IMR-90 (cell line): ENCODE measurements around the gene WDR37. TPM values are rescaled to one million over a fixed set of nuclear protein-coding genes. Genes with fewer than 3 reads are reported as not detected.

Experiments
- ATAC-seq: fragments of 200-7000 bp; cut with Tn5 transposase; 2 replicates; pipeline ENCODE4 v1.9.1; 2020; ENCODE audit warnings: low read depth, mild to moderate bottlenecking, moderate library complexity
- BruUV-seq: library from RNA; stranded (reverse); fragments of 400-500 nt; replicated peaks from 2 replicates; lab custom pipeline; 2021; lab: Mats Ljungman, UMichigan
- CTCF ChIA-PET: fragments of 300-600 bp; formaldehyde crosslinking; extraction: SDS; loops from one replicate; lab custom pipeline; 2021; ENCODE audit warnings: antibody characterized with exemption; lab: Yijun Ruan, JAX
- POLR2A ChIA-PET: fragments of 300-600 bp; sonication (Branson Sonifier 250); formaldehyde crosslinking; loops from one replicate; lab custom pipeline; 2022; ENCODE audit warnings: antibody characterized with exemption; ENCODE audit not compliant: unreplicated experiment; lab: Charles Lee
- DNase-seq: peaks from one replicate; pipeline ENCODE4 v3.0.0; 2013
- H2AFZ ChIP-seq: replicated peaks from 2 replicates; pipeline ENCODE3; 2013; ENCODE audit warnings: low read length, mild to moderate bottlenecking; ENCODE audit not compliant: poor library complexity
- H2AK5ac ChIP-seq: 2 replicates; pipeline ENCODE4 v1.6.1; 2013; ENCODE audit warnings: low read depth, low read length, inconsistent platforms
- H2AK9ac ChIP-seq: replicated peaks from 2 replicates; pipeline ENCODE3; 2013; ENCODE audit warnings: mild to moderate bottlenecking, low read depth, low read length, moderate library complexity; ENCODE audit not compliant: poor library complexity
- H2BK120ac ChIP-seq: 2 replicates; pipeline ENCODE4 v1.6.1; 2013; ENCODE audit warnings: low read depth, low read length, inconsistent platforms
- H2BK15ac ChIP-seq: 3 replicates; pipeline ENCODE4 v1.6.1; 2013; ENCODE audit warnings: low read depth, low read length, inconsistent platforms
- H2BK20ac ChIP-seq: 2 replicates; pipeline ENCODE4 v1.6.1; 2013; ENCODE audit warnings: low read depth, mild to moderate bottlenecking, inconsistent platforms, low read length, moderate library complexity
- H2BK5ac ChIP-seq: 2 replicates; pipeline ENCODE4 v1.6.1; 2013; ENCODE audit warnings: mild to moderate bottlenecking, low read depth, low read length, inconsistent platforms; ENCODE audit not compliant: poor library complexity, severe bottlenecking
- H3K14ac ChIP-seq: replicated peaks from 2 replicates; pipeline ENCODE4 v1.6.1; 2013; ENCODE audit warnings: low read depth, low read length, inconsistent platforms
- H3K18ac ChIP-seq: 2 replicates; pipeline ENCODE4 v1.6.1; 2013; ENCODE audit warnings: low read depth, low read length, control low read depth
- H3K23ac ChIP-seq: 2 replicates; pipeline ENCODE4 v1.6.1; 2013; ENCODE audit warnings: low read depth, low read length, inconsistent platforms
- H3K27ac ChIP-seq: 2 replicates; pipeline ENCODE4 v1.5.1; 2013; ENCODE audit warnings: mild to moderate bottlenecking, control low read depth, low read length; ENCODE audit not compliant: insufficient read depth
- H3K27me3 ChIP-seq: 2 replicates; pipeline ENCODE4 v1.6.1; 2013; ENCODE audit warnings: low read length; ENCODE audit not compliant: control insufficient read depth, insufficient read depth
- H3K36me3 ChIP-seq: 2 replicates; pipeline ENCODE4 v1.6.1; 2013; ENCODE audit warnings: low read length, mixed read lengths; ENCODE audit not compliant: control insufficient read depth, insufficient read depth
- H3K4ac ChIP-seq: 2 replicates; pipeline ENCODE4 v1.6.1; 2013; ENCODE audit warnings: low read depth, low read length, inconsistent platforms
- H3K4me1 ChIP-seq: 2 replicates; pipeline ENCODE4 v1.6.1; 2013; ENCODE audit warnings: low read length, mixed read lengths; ENCODE audit not compliant: control insufficient read depth, insufficient read depth
- H3K4me2 ChIP-seq: 2 replicates; pipeline ENCODE4 v1.6.1; 2013; ENCODE audit warnings: low read depth, mild to moderate bottlenecking, control low read depth, low read length, moderate library complexity
- H3K4me3 ChIP-seq: 2 replicates; pipeline ENCODE4 v1.5.1; 2013; ENCODE audit warnings: low read depth, mild to moderate bottlenecking, control low read depth, low read length, moderate library complexity; ENCODE audit not compliant: insufficient read depth
- H3K56ac ChIP-seq: 2 replicates; pipeline ENCODE4 v1.6.1; 2013; ENCODE audit warnings: low read length, inconsistent platforms; ENCODE audit not compliant: insufficient read depth; ENCODE audit errors: extremely low read depth
- H3K79me1 ChIP-seq, 2 experiments: 2 replicates each; pipeline ENCODE4 v1.6.1; 2013; ENCODE audit warnings: low read length in 2 of 2, inconsistent platforms in 1 of 2, low read depth in 1 of 2
- H3K9ac ChIP-seq: 2 replicates; pipeline ENCODE4 v1.6.1; 2013; ENCODE audit warnings: low read depth, low read length, control low read depth
- H3K9me1 ChIP-seq: 2 replicates; pipeline ENCODE4 v1.6.1; 2013; ENCODE audit warnings: low read length, inconsistent platforms; ENCODE audit not compliant: insufficient read depth
- H3K9me3 ChIP-seq: 2 replicates; pipeline ENCODE4 v1.6.1; 2013; ENCODE audit warnings: low read length; ENCODE audit not compliant: control insufficient read depth, insufficient read depth
- H4K20me1 ChIP-seq: 2 replicates; pipeline ENCODE4 v1.6.1; 2013; ENCODE audit warnings: low read length, inconsistent platforms; ENCODE audit not compliant: insufficient read depth
- H4K5ac ChIP-seq: 2 replicates; pipeline ENCODE4 v1.6.1; 2013; ENCODE audit warnings: mild to moderate bottlenecking, low read depth, low read length, control low read depth
- H4K8ac ChIP-seq, 2 experiments: 2 replicates each; pipeline ENCODE4 v1.6.1; 2013; ENCODE audit warnings: low read depth in 2 of 2, low read length in 2 of 2, control low read depth in 1 of 2, inconsistent platforms in 1 of 2
- H4K91ac ChIP-seq: 2 replicates; pipeline ENCODE4 v1.6.1; 2013; ENCODE audit warnings: low read depth, low read length, inconsistent platforms; ENCODE audit not compliant: insufficient read depth
- BHLHE40 ChIP-seq: fragments of 150-350 bp; IDR thresholded peaks from 2 replicates; pipeline ENCODE4 v1.6.1; 2016; ENCODE audit warnings: mild to moderate bottlenecking, low read depth, low read length
- CEBPB ChIP-seq: IDR thresholded peaks from 2 replicates; pipeline ENCODE4 v1.6.1; 2012; ENCODE audit warnings: low read depth, low read length, improper control_type of control experiment
- CHD1 ChIP-seq: IDR thresholded peaks from 2 replicates; pipeline ENCODE4 v1.6.1; 2012; ENCODE audit warnings: low read depth, low read length, improper control_type of control experiment
- CTCF ChIP-seq: conservative IDR thresholded peaks from 2 replicates; pipeline ENCODE4 v1.5.1; 2012; ENCODE audit warnings: mild to moderate bottlenecking, low read depth, low read length, improper control_type of control experiment
- ELK1 ChIP-seq: fragments of 150-350 bp; IDR thresholded peaks from 2 replicates; pipeline ENCODE4 v1.6.1; 2016; ENCODE audit warnings: low read depth, mild to moderate bottlenecking, low read length, moderate library complexity, borderline replicate concordance
- FOS ChIP-seq: fragments of 150-350 bp; IDR thresholded peaks from 2 replicates; pipeline ENCODE4 v1.6.1; 2016; ENCODE audit warnings: low read depth, low read length
- MAFK ChIP-seq: IDR thresholded peaks from 2 replicates; pipeline ENCODE4 v1.6.1; 2012; ENCODE audit warnings: low read depth, low read length, improper control_type of control experiment
- NFE2L2 ChIP-seq: fragments of 150-350 bp; IDR thresholded peaks from 2 replicates; pipeline ENCODE4 v1.6.1; 2016; ENCODE audit warnings: low read depth, mild to moderate bottlenecking, low read length
- POLR2A ChIP-seq: IDR thresholded peaks from 2 replicates; pipeline ENCODE4 v1.6.1; 2012; ENCODE audit warnings: mild to moderate bottlenecking, low read depth, low read length
- RAD21 ChIP-seq: IDR thresholded peaks from 2 replicates; pipeline ENCODE4 v1.6.1; 2012; ENCODE audit warnings: low read length, improper control_type of control experiment
- RFX5 ChIP-seq: IDR thresholded peaks from 2 replicates; pipeline ENCODE4 v1.8.0; 2012; ENCODE audit warnings: low read depth, mild to moderate bottlenecking, low read length, moderate library complexity
- WGBS, 2 experiments: methylation state at CpG; one replicate each; pipeline versions ENCODE4 v1.1.5 to v1.1.7; 2013; ENCODE audit warnings: missing lambda C conversion rate in 2 of 2; ENCODE audit not compliant: insufficient read length in 1 of 2; ENCODE audit errors: extremely low coverage in 2 of 2; 5-methylcytosine and 5-hydroxymethylcytosine counted together
- dilution Hi-C: fragments of 300-500 bp; cut with HindIII; formaldehyde crosslinking; loops from one replicate; pipeline ENCODE4 v1.14.3; 2018; ENCODE audit warnings: low sequenced_read_pairs; ENCODE audit not compliant: unreplicated experiment
- in situ Hi-C: fragments of 300-500 bp; cut with MboI; formaldehyde crosslinking; loops from 3 replicates; pipeline ENCODE4 v1.14.3; 2019; ENCODE audit warnings: low sequenced_read_pairs, inconsistent platforms, mixed read lengths
- intact Hi-C: fragments of 100-400 bp; cut with micrococcal nuclease; formaldehyde crosslinking; loops from 2 replicates; pipeline ENCODE4 v1.10.0; 2022
- polyA plus RNA-seq, 3 experiments: library from polyadenylated mRNA; depleted of rRNA; stranded (reverse); fragments of >200 nt; gene quantifications; 2 replicates each; pipeline ENCODE4 v1.2.3, GENCODE V29; 2012; ENCODE audit warnings: low replicate concordance in 1 of 3
- total RNA-seq: library from RNA; depleted of rRNA; stranded (reverse); fragments of >200 nt; gene quantifications from 2 replicates; pipeline ENCODE4 v1.2.3, GENCODE V29; 2012

WDR37 gene
- total and polyA plus RNA-seq, 2 of the 4 experiments (the other 2 are of a cell fraction), result 12.7 to 14.5 TPM

GRCh38 chr10:1180071-1180730 lies 124.0 kb downstream of the WDR37 start:
- Histone ChIP-seq H3K27me3 (no peaks in the 10 kb centered on the region; the same call in 1 of the 2 replicates), H4K20me1 (no peaks in the 10 kb centered on the region), H2BK15ac (no peak overlapping the region), H4K5ac (no peak overlapping the region), H2AK9ac (no peak overlapping the region), H3K4me1 (no peaks in the 10 kb centered on the region), H2AFZ (no peak overlapping the region), H3K36me3 (no peaks in the 10 kb centered on the region), H4K91ac (no peak overlapping the region), H3K4me2 (no peak overlapping the region), H3K14ac (no peak overlapping the region), H2AK5ac (no peak overlapping the region), H3K27ac (no peak overlapping the region), H4K8ac (no peak overlapping the region), H3K9me1 (no peaks in the 10 kb centered on the region), H3K4me3 (no peak overlapping the region), H3K9me3 (no peaks in the 10 kb centered on the region), H2BK20ac (no peak overlapping the region), H2BK5ac (no peak overlapping the region), H3K56ac (no peak overlapping the region), H3K4ac (no peak overlapping the region), H3K23ac (no peak overlapping the region), H3K79me1 (no peaks in the 10 kb centered on the region), H2BK120ac (no peak overlapping the region), H3K9ac (no peak overlapping the region), H3K18ac (no peak overlapping the region)
- WGBS, 2 experiments, result 50% methylated on average over 2 of the region's 16 CpGs; no CpG with 5 or more reads in 1 of the 2 experiments
- ChIA-PET POLR2A (no interaction called here), CTCF (no interaction called here)
- DNase-seq, result no peak
- no peak for TF ChIP-seq RFX5
- no peak for TF ChIP-seq MAFK
- no peak for TF ChIP-seq FOS
- no peak for TF ChIP-seq BHLHE40
- no peak for TF ChIP-seq CHD1
- no peak for TF ChIP-seq ELK1
- TF ChIP-seq RAD21, result no peak
- TF ChIP-seq CTCF, result no peak
- no peak for TF ChIP-seq CEBPB
- no peak for TF ChIP-seq POLR2A
- no peak for TF ChIP-seq NFE2L2
- no peak for ATAC-seq
- intact Hi-C loops, result no loop called here
- in situ Hi-C loops, result no loop called here
- dilution Hi-C loops, result no loop called here
- BruUV-seq, result no TSS peak
